ENCODE measurements around the gene LRAT. TPM values are rescaled to one million over a fixed set of nuclear protein-coding genes. Genes with fewer than 3 reads are reported as not detected.

Gene LRAT
- total and polyA plus RNA-seq, 5 experiments from 2014 or later, result not detected

DNA sequence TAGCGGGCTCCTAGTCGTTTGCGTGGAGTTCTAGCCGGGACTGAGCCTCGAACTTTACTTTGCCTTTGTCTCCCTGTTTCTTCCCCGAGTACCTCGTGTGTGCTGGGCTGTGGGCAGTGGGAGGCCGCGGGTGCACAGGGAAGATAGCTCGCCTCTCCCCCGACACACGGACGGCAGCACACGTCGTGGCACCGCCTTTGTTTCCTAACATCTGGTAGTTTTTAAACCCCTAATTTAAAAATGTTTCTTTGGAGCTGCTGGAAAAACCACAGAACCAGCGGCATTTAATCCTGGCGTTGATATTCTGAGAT lies 38.1 kb downstream of the LRAT start:
- H3K27me3 Mint-ChIP-seq, result peaks cover 7 to 36% (median 19%) of the 10 kb centered on the region in 5 donors
- H3K36me3 Mint-ChIP-seq, result no peaks in the 10 kb centered on the region
- no peak overlapping the region for H3K4me3 Mint-ChIP-seq
- ATAC-seq (no peak), DNase-seq (no peak)
- no peak overlapping the region for H3K27ac Mint-ChIP-seq
- peaks cover 0 to 4% (median 0%) of the 10 kb centered on the region in 9 donors for H3K9me3 Mint-ChIP-seq
- POLR2A ChIA-PET, result no interaction called here
- H3K4me1 Mint-ChIP-seq, result no peaks in the 10 kb centered on the region

Other genes with a start within 250 kb of the LRAT start
- gene PLRG1, start 193.6 kb upstream of the LRAT start, total RNA-seq, result 10 to 100 TPM; 90.4 to 92.4 TPM
- 10 to 100 TPM; 86.2 to 92.3 (median 89.3) TPM for gene PLRG1, start 193.6 kb upstream of the LRAT start, polyA plus RNA-seq
- not detected for gene FGB, start 181.0 kb upstream of the LRAT start, total RNA-seq
- gene FGB, start 181.0 kb upstream of the LRAT start, polyA plus RNA-seq, result not detected
- not detected for gene FGA, start 153.3 kb upstream of the LRAT start, total RNA-seq
- gene FGA, start 153.3 kb upstream of the LRAT start, polyA plus RNA-seq, result not detected
- not detected for gene FGG, start 131.3 kb upstream of the LRAT start, total RNA-seq
- not detected for gene FGG, start 131.3 kb upstream of the LRAT start, polyA plus RNA-seq
- not detected for gene RBM46, start 37.3 kb downstream of the LRAT start, total RNA-seq
- gene RBM46, start 37.3 kb downstream of the LRAT start, polyA plus RNA-seq, result not detected